Keratinocyte (primary cell): ENCODE measurements around the gene LMO7. TPM values are rescaled to one million over a fixed set of nuclear protein-coding genes. Genes with fewer than 3 reads are reported as not detected.

ENCODE experiments used
- DNase-seq: peaks from one replicate; pipeline ENCODE4 v3.0.0-alpha.2; 2011; ENCODE audit warnings: low read depth, missing footprints, low spot score
- FAIRE-seq: peaks from 2 replicates; lab custom pipeline; 2011; peaks lifted over from hg19 to GRCh38; lab: Jason Lieb, UNC
- H2AFZ ChIP-seq: 2 replicates; pipeline ENCODE4 v1.6.0; 2012; ENCODE audit warnings: low read length, control low read depth, inconsistent platforms; ENCODE audit not compliant: control insufficient read depth
- H3K27ac ChIP-seq: 2 replicates; pipeline ENCODE4 v1.5.1; 2011; ENCODE audit warnings: low read length; ENCODE audit not compliant: control insufficient read depth, insufficient read depth
- H3K27me3 ChIP-seq: 3 replicates; pipeline ENCODE4 v1.6.0; 2011; ENCODE audit warnings: low read length; ENCODE audit not compliant: control insufficient read depth, insufficient read depth; ENCODE audit errors: extremely low read depth
- H3K36me3 ChIP-seq, 2 experiments: 2 replicates in 1 of 2; 3 replicates in 1 of 2; pipeline ENCODE4 v1.5.1; 2011; ENCODE audit warnings: low read length in 2 of 2, mild to moderate bottlenecking in 1 of 2; ENCODE audit not compliant: control insufficient read depth in 2 of 2, insufficient read depth in 2 of 2; ENCODE audit errors: extremely low read depth in 1 of 2
- H3K4me1 ChIP-seq: 3 replicates; pipeline ENCODE4 v1.5.1; 2011; ENCODE audit warnings: low read length; ENCODE audit not compliant: control insufficient read depth, insufficient read depth; ENCODE audit errors: extremely low read depth
- H3K4me2 ChIP-seq: 3 replicates; pipeline ENCODE4 v1.6.0; 2011; ENCODE audit warnings: low read depth, low read length; ENCODE audit not compliant: control insufficient read depth, insufficient read depth; ENCODE audit errors: extremely low read depth
- H3K4me3 ChIP-seq, 3 experiments: fragments of 200-600 bp in 1 of 3; sonication (generic) in 1 of 3; 2 replicates in 2 of 3; 3 replicates in 1 of 3; pipeline ENCODE4 v1.5.1; 2011 to 2016; ENCODE audit warnings: low read length in 3 of 3, mild to moderate bottlenecking in 3 of 3, control low read depth in 2 of 3, inconsistent platforms in 1 of 3, low read depth in 1 of 3, mixed read lengths in 1 of 3, mixed run types in 1 of 3, moderate library complexity in 1 of 3; ENCODE audit not compliant: control insufficient read depth in 2 of 3, insufficient read depth in 2 of 3; ENCODE audit errors: extremely low read depth in 1 of 3
- H3K79me2 ChIP-seq: 2 replicates; pipeline ENCODE4 v1.6.0; 2012; ENCODE audit warnings: low read length; ENCODE audit not compliant: control insufficient read depth, insufficient read depth
- H3K9ac ChIP-seq: 3 replicates; pipeline ENCODE4 v1.6.0; 2011; ENCODE audit warnings: low read length; ENCODE audit not compliant: control insufficient read depth, insufficient read depth; ENCODE audit errors: extremely low read depth
- H3K9me1 ChIP-seq: 3 replicates; pipeline ENCODE4 v1.6.0; 2011; ENCODE audit warnings: low read length; ENCODE audit not compliant: control insufficient read depth, insufficient read depth; ENCODE audit errors: extremely low read depth
- H3K9me3 ChIP-seq: 2 replicates; pipeline ENCODE4 v1.5.1; 2012; ENCODE audit warnings: low read depth, low read length; ENCODE audit not compliant: control insufficient read depth
- H4K20me1 ChIP-seq: 3 replicates; pipeline ENCODE4 v1.6.0; 2011; ENCODE audit warnings: low read length; ENCODE audit not compliant: control insufficient read depth, insufficient read depth; ENCODE audit errors: extremely low read depth
- CTCF ChIP-seq, 3 experiments: IDR thresholded peaks in 1 of 3; conservative IDR thresholded peaks in 1 of 3; optimal IDR thresholded peaks in 1 of 3; 2 replicates in 2 of 3; 3 replicates in 1 of 3; pipeline versions ENCODE3 to v1.5.1; 2011; ENCODE audit warnings: low read length in 3 of 3, mild to moderate bottlenecking in 3 of 3, moderate library complexity in 2 of 3, control low read depth in 1 of 3, inconsistent platforms in 1 of 3; ENCODE audit not compliant: insufficient read depth in 2 of 3; ENCODE audit errors: extremely low read depth in 1 of 3
- EZH2 ChIP-seq: IDR thresholded peaks from one replicate; pipeline ENCODE4 v1.6.1; 2012; ENCODE audit warnings: inconsistent platforms, mild to moderate bottlenecking, low read length, moderate library complexity
- dilution Hi-C: fragments of 300-500 bp; cut with MboI; formaldehyde crosslinking; loops from one replicate; pipeline ENCODE4 v1.7.0; 2020; ENCODE audit warnings: low sequenced_read_pairs; ENCODE audit not compliant: extremely low pct_ligation_motif_present
- polyA plus RNA-seq, 5 experiments: library from polyadenylated mRNA; depleted of rRNA in 3 of 5; stranded (reverse) in 3 of 5; stranded (forward) in 1 of 5; unstranded in 1 of 5; fragments of >200 nt; gene quantifications; 1 replicate in 1 of 5; 2 replicates in 3 of 5; 3 replicates in 1 of 5; pipeline versions ENCODE4 v1.2.1 to v1.2.3, GENCODE V29; 2011 to 2012; ENCODE audit warnings: missing spikeins in 2 of 5, low read depth in 1 of 5, low replicate concordance in 1 of 5

Gene LMO7
- polyA plus RNA-seq, 1 donor (not counting 4 experiments of a cell fraction or from before 2014, with no cell fraction given): 8.9 TPM

- Histone ChIP-seq H3K27me3 (no peaks in the 10 kb centered on the region), H4K20me1 (no peaks in the 10 kb centered on the region), H2AFZ (no peak overlapping the region), H3K79me2 (no peaks in the 10 kb centered on the region), H3K9ac (no peak overlapping the region), H3K4me3 (no peak overlapping the region), H3K4me1 (no peaks in the 10 kb centered on the region), H3K36me3 (no peaks in the 10 kb centered on the region), H3K9me3 (no peaks in the 10 kb centered on the region), H3K4me2 (no peak overlapping the region), H3K27ac (no peak overlapping the region), H3K9me1 (no peaks in the 10 kb centered on the region)
- FAIRE-seq (no peak), DNase-seq (no peak)
- dilution Hi-C loops: no loop called here
- TF ChIP-seq CTCF (optimal IDR thresholded peaks at IDR 0.05 in 1 of 3, IDR thresholded peaks at IDR 0.05 in 1 of 3, conservative IDR thresholded peaks at IDR 0.05 in 1 of 3; ENCODE audit: extremely low read depth in 1 of 3, insufficient read depth in 2 of 3, low read length in 3 of 3): no peak
- TF ChIP-seq EZH2: no peak
Measured at GRCh38 chr13:75788481-75788981, 152.4 kb downstream of the LMO7 start.

GRCh38 chr13:75789451-75790197 lies 153.5 kb downstream of the LMO7 start:
- Histone ChIP-seq H2AFZ (no peak overlapping the region), H3K4me3 (no peak overlapping the region), H3K27ac (no peak overlapping the region), H3K79me2 (no peaks in the 10 kb centered on the region), H3K36me3 (no peaks in the 10 kb centered on the region), H3K27me3 (no peaks in the 10 kb centered on the region), H3K4me2 (no peak overlapping the region), H3K9me3 (no peaks in the 10 kb centered on the region), H3K4me1 (no peaks in the 10 kb centered on the region), H3K9ac (no peak overlapping the region), H4K20me1 (no peaks in the 10 kb centered on the region), H3K9me1 (no peaks in the 10 kb centered on the region)
- FAIRE-seq: no peak
- dilution Hi-C loops: no loop called here
- TF ChIP-seq CTCF (optimal IDR thresholded peaks at IDR 0.05 in 1 of 3, IDR thresholded peaks at IDR 0.05 in 1 of 3, conservative IDR thresholded peaks at IDR 0.05 in 1 of 3; ENCODE audit: extremely low read depth in 1 of 3, insufficient read depth in 2 of 3, low read length in 3 of 3) (no peak), EZH2 (no peak)
- no peak for DNase-seq
